ENCODE measurements around the gene TDRD6.

TDRD6 gene

DNA sequence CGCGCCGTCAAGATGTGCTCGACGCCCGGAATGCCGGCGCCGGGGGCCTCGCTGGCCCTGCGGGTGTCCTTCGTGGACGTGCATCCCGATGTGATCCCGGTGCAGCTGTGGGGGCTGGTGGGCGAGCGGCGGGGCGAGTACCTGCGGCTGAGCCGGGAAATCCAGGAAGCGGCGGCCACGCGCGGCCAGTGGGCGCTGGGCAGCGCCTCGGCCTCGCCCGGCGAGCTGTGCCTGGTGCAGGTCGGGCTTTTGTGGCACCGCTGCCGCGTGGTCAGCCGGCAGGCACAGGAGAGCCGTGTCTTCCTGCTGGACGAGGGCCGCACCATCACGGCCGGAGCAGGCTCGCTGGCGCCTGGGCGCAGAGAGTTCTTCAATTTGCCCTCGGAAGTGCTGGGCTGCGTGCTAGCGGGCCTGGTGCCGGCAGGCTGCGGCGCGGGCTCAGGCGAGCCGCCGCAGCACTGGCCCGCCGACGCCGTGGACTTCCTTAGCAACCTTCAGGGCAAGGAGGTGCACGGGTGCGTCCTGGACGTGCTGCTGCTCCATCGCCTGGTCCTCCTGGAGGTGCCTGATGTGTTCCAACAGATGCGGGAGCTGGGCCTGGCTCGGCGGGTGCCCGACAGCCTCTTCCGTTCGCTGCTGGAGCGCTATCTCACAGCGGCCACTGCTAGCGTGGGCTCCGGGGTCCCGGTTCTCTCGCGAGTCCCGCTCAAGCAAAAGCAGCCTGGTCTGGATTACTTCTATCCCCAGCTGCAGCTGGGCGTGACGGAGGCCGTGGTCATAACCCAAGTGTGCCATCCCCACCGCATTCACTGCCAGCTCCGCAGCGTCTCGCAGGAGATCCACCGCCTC, 656 bp downstream of the TDRD6 start:
- DNase-seq (ENCODE audit: low read depth in 2 of 3, low spot score in 1 of 3): no peak

DNA sequence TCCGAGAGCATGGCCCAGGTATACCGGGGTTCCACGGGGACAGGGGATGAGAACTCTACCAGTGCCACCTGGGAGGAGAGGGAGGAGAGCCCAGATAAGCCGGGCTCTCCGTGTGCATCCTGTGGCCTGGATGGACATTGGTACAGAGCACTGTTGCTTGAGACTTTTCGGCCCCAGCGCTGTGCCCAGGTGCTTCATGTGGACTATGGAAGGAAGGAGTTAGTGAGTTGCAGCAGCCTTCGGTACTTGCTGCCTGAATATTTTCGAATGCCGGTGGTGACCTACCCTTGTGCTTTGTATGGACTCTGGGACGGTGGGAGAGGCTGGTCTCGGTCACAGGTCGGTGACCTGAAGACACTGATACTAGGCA, 1.3 kb downstream of the TDRD6 start:
- no peak for DNase-seq (ENCODE audit: low read depth in 2 of 3, low spot score in 1 of 3)

DNA sequence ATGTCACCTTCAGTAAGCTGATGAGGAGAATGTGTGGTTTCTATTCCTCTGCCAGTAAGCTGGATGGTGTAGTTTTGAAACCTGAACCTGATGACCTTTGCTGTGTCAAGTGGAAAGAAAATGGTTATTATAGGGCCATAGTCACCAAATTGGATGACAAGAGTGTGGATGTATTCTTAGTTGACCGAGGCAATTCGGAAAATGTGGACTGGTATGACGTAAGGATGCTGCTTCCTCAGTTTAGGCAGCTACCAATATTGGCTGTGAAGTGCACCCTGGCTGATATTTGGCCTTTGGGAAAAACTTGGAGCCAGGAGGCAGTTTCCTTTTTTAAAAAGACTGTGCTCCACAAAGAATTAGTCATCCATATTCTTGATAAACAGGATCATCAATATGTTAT, 2.0 kb downstream of the TDRD6 start:
- DNase-seq (ENCODE audit: low read depth in 2 of 3, low spot score in 1 of 3): no peak

DNA sequence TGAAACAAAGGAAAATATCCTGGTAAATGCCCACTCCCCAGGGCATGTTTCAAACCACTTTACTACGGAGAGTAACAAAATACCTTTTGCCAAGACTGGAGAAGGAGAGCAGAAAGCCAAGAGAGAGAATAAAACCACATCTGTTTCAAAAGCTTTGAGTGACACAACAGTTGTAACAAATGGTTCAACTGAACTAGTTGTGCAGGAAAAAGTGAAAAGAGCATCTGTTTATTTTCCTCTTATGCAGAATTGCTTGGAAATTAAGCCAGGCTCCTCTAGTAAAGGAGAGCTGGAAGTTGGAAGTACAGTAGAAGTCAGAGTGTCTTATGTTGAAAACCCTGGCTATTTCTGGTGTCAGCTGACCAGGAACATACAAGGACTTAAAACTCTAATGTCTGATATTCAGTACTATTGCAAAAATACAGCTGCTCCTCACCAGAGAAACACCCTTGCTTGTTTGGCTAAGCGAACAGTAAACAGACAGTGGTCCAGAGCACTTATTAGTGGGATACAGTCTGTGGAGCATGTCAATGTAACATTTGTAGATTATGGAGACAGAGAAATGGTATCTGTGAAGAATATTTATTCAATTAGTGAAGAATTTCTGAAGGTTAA, 2.6 kb downstream of the TDRD6 start:
- DNase-seq (ENCODE audit: low read depth in 2 of 3, low spot score in 1 of 3): no peak

DNA sequence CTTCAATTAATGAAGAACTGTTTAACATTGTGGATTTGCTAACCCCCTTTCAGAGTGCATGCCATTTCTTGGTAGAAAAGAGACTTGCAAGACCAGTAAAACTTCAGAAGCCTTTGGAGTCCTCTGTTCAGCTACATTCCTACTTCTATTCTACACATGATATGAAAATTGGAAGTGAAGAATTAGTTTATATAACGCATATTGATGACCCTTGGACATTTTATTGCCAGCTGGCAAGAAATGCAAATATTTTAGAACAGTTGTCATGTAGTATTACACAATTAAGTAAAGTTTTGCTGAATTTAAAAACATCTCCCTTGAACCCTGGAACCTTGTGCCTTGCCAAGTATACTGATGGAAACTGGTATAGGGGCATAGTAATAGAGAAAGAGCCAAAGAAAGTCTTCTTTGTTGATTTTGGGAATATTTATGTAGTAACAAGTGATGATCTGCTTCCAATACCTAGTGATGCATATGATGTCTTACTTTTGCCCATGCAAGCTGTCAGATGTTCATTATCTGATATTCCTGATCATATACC, 3.3 kb downstream of the TDRD6 start:
- no peak for DNase-seq (ENCODE audit: low read depth in 2 of 3, low spot score in 1 of 3)

DNA sequence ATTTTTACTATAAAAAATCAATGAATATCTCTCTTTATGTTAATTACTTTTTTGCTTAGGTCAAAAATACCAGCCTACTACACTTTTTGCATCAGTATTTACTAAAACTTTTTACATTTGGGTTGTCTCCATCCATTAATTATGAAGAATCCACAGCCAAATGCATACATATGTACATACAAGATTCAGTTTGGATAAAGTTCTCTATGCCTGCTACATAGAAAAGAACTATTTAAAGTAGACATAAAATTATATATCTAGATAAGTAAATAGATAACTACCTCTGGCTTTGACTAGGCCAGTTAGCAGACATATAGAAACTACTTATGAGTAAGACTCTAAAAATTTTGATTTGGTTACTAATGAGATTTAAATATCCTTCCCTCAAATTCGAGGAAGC, 12.3 kb downstream of the TDRD6 start:
- no peak for DNase-seq (ENCODE audit: low read depth in 2 of 3, low spot score in 1 of 3)

DNA sequence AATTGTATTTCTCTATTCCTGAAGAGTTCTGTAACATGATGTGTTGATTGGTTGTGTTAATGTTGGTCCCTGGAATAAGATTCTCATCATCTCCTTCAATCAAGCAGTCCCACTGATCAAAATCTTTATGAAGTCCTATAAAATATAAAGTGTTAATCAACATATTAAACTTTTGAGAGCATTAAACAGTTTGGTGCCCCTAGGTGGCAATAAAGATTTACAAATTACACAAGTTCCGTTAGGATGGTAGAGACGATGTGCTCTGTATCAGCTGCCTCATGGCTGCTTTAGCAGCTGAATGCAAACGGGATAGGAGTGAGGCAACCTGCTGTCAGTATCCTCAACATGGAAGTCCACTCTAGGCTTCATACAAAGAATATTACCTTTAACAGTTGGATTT, 16.9 kb downstream of the TDRD6 start:
- no peak for DNase-seq (ENCODE audit: low read depth in 2 of 3, low spot score in 1 of 3)

DNA sequence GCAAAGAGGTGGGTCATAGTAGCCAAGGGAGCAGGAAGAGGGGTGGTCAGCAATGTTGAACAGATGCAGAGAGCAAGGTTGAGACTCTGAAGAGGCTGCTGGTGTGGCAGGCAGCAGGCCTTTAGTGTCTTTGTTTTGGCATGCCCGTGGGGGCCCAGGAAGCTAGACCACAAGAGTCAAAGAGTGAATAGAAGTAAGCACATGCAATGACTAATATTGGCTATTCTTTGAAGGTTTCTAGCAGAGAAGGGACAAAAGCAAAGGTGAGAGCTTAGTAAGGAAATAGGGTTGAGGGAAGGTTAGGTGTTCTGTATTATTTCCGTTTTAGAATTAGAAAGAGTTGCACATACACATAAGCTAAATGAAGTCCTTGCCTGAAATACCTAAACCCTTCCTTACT, 18.8 kb downstream of the TDRD6 start:
- no peak for DNase-seq (ENCODE audit: low read depth in 2 of 3, low spot score in 1 of 3)

DNA sequence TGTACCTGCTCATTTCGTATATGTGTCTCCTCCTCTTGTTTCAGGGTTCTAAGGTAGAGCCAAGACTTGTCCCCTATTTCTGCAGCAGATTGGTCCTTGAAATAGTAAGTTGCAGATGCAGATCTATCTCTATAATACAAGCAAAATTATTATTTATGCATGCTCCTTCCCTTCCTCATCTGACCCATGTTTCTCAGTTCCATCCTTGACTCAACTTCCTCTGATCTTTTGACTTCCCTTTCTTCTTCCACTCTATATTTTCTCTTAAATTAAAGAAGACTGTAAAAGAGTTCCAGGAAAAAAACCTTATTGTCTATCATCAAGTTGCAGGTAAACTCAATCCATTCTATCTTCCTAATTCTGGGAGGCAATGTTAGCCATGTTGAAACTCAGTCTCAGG, 23.8 kb downstream of the TDRD6 start:
- DNase-seq (ENCODE audit: low read depth in 2 of 3, low spot score in 1 of 3): no peak

DNA sequence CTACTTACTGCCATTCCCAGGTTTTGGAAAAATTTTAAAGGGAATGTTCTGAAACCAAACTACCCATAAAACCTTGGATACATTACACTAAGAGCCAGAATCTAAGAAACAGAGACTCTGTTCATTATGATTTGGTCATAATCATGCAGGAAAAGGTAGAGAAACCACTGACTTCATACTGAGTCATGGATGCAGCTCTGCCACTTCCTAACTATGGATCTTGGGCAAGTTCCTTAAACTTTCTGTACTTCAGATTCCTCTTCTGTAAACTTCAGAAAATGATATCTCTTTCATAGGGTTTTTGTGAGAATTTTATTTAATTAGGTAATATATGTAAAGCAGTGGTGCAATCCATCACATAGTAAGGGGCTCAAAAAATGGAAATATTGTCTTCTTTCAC, 27.5 kb downstream of the TDRD6 start:
- no peak for DNase-seq (ENCODE audit: low read depth in 2 of 3, low spot score in 1 of 3)

DNA sequence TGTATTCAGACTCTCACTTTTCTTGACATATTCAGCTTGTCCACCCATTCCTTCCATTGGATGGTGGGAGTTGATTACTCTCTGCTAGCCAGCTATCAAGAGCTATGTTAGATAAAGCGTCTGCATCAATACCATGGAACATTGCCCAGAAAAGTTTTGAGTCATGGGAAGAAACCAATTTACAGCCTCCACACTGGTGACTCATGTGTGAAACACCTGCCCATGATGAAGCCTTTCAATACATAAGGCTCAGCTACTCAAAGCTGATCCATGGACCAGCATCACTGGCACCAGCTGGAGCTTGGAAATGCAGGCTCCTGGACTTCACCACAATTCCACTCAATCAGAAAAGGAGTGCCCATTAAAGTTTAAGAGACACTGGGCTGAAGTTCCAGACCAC, 31.4 kb downstream of the TDRD6 start:
- DNase-seq (ENCODE audit: low read depth in 2 of 3, low spot score in 1 of 3): no peak

DNA sequence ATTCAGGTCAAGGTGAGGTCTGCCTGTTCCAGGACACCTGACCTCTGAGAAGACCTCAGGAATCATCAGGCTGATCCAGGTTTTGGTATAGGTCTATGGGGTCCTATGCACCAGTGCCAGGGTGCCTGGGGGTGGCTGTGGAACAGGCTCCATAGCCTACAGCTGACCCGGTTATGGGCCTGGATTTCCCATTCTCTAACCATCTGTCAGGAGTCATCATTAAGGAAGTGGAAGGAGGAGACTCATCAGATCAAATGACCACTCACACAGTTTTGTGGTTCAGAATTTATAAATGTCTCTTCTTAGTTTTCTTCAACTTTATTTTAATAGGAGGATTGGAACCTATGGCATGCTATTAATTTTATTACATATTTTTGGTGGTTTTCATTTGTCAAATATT, 32.7 kb downstream of the TDRD6 start:
- DNase-seq (ENCODE audit: low read depth in 2 of 3, low spot score in 1 of 3): no peak

DNA sequence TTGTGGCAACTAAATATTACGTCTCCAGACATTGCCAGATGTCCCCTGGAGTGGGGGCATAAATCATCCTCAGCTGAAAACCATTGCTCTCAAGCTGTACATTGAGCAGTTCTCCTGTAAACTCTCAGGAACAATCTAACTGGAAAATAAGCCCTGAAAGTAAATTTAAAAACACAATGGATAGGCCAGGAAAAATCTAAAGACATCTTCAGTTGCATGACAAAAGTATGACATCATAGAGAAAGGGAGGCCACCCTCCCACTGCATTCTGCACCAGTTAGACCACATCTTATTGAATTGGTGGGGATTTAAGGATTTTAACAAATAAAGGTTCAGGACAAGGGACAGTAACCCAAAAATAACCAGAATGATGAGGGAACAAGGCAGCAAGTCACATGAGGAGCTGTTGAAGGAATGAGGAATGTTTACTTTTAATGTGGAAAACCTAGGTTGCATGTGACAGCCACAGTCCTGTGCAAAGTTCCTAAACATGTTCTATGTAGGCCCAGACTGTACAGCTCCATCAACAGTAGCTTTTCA, 42.2 kb downstream of the TDRD6 start:
- DNase-seq (ENCODE audit: low read depth in 2 of 3, low spot score in 1 of 3): no peak

DNA sequence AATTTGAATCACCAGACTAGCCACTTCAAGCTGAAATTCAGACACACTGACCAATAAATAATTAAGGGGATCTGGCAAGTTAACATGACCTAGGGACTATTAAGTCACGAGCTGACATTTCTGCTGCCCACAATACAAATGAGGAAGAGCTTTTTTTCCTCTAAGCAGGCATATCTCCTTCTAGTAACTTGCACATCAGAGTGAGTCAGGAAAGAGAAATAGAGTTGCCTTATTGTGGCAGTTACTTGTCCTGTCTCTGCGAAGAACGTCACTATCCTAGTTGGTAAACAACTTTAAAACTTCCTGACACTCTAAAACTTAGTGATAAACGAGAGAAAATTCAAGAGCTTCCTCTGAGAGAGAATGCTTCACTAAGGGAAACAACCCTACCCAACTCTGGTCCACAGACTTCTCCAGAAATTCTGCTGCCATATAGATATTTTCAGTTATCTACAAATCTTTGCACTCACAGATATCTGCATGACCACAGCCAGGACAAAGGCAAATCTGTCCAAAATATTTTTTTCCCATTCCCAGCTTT, 43.3 kb downstream of the TDRD6 start:
- no peak for DNase-seq (ENCODE audit: low read depth in 2 of 3, low spot score in 1 of 3)

DNA sequence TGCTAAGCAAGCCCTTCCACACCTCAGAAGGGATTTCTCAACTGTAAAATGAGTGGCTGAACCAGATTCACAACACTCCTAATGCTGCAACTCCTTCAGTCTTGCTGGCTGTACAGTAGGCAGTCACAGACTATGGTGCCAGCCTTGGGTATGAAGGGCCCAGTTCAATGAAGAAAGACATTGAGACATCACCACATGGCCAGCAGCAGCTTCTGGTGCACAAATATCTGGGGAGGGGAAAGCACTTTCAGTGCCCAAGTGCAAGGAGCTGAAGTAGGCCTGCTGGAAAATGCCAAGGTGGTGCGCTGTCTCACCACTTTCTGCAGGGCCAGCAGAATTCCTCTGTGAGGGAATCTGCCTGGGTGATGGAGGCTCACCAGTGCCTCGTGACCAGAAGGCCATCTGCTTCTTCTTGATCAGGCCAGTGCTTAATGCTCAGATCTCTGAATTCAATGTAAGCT, 45.7 kb downstream of the TDRD6 start:
- DNase-seq (ENCODE audit: low read depth in 2 of 3, low spot score in 1 of 3): no peak

DNA sequence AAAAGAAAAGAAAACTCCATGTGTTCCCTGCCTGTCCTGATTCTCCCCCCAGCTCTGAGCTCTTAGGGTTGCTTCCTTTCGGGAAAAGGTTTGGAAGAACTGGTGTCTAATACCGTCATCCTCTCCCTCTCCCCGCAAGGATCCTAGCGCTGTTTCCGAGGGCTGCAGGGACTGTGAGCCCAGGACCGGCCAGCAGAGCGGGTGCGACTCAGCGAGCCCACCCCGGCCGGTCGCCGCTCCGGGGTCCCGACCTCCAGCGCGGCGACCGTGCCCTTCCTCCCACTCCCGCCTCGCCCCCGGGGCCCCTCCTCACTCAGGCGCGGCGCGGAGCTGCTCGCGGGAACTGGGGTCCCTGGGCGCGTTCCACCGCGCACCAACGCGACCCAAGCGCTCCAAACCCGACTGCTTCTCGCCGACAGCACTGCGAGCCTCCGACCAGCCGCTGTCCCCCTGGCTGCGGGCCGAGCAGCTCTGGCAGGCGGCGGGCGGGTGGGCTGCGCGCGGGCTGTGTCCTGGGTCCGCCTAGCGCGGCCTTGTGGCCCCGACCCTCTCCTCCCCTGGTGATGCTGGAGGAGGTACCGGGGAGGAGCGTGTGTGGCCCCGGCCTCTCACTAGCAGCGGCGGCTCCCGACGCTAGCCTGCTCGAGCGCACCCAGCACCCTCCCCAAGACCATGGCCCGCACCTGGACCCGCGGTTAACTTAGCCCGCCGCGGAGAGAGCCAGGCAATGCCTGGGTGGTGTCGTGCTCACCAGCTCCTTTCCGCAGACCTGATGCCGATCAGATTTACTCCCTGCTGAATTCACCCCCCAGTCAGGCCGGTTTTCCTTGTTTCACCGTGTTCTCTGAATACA, 47.4 kb downstream of the TDRD6 start, which contains the start of gene PLA2G7:
PLA2G7 (minus strand) TSS at position 509 of the 853 bp plus-strand sequence. CDS start 12,484 bp downstream, outside the sequence.
- no peak for DNase-seq (ENCODE audit: low read depth in 2 of 3, low spot score in 1 of 3)

DNA sequence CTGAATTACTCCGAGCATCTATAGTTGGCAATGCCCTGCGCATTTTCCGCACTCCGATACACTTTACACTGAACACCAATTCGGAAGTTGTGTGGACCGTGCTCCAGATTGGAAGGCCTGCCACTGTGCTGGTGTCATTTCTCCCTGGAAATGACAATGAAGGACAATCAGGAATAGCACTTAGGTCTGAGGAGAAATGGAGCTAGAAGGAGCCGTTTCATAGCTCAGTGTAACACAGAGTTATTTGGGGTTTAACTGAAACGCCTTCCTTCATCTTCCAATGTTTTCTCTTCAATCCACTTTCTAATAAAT, 48.0 kb downstream of the TDRD6 start:
- no peak for DNase-seq (ENCODE audit: low read depth in 2 of 3, low spot score in 1 of 3)

DNA sequence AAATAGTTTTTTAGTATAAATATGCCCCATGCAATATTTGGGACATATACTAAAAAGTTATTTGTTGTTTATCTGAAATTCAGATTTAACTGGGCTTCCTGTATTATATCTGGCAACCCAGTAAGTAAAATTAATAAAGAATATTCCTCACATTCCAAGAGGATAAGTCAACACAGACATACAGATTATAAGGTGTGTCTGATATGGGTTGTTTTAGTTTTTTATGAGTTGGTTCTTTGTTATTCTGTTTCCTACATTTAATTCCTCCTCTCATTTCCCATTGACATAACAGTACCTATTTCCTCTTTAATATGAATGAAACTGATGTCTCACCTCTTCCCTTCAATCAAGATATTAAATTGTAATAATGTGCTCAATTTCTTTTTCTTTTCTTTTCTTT, 49.2 kb downstream of the TDRD6 start:
- no peak for DNase-seq (ENCODE audit: low read depth in 2 of 3, low spot score in 1 of 3)

DNA sequence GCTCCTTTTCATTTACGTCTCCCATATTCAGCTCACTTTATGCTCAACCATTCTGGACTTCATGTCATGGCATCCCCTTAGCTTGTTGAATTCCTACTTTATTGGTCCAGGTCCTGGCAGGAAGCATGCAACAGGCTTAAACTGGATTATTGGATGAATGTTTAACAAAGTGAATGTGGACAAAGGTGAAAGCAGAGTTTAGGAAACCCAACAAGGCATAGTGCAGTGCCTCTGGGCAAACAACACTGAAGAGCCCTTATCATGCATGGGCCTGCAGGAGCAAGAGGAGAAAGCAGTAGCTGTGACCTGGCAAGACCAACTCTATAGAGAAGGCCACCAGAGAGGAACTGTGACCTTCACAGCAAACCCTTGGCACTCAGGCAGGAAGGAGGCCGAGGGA, 53.8 kb downstream of the TDRD6 start:
- no peak for DNase-seq (ENCODE audit: low read depth in 2 of 3, low spot score in 1 of 3)

DNA sequence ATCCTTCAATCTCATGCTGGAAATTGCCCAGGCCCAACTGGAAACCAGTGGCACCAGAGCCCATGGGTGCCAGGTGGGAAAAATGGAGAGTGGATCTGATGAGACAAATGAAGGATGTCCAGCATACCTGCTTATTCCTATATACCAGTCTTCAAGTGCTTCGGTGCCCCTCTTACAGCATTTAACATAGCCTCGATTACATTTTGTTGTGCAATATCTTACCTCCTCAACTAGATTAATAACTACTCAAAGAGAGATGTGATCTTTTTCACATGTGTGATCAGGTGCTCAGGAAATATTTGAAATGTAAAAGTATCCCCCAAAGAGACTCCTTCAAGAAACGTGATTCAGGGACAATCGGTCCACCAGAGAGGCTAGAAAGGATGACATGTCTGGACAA, 54.2 kb downstream of the TDRD6 start:
- DNase-seq (ENCODE audit: low read depth in 2 of 3, low spot score in 1 of 3): no peak

All from stimulated activated CD4-positive, alpha-beta T cell treated with anti-CD3 and anti-CD28 coated beads, Interleukin-12 subunit alpha, Interleukin-12 subunit beta, amount 100 ng/mL, for 48 hours (primary cell).